H1 (cell line): ENCODE data around the gene ZNF200. TPM values are rescaled to one million over a fixed set of nuclear protein-coding genes. Genes with fewer than 3 reads are reported as not detected.
A peak's percentile ranks its signal among the peaks of the same experiment; 100 is the strongest.

Experiments used
- CTCF ChIA-PET: fragments of 300-600 bp; sonication (Branson Sonifier 250); formaldehyde crosslinking; loops from one replicate; lab custom pipeline; 2021; ENCODE audit not compliant: partially characterized antibody; lab: Charles Lee
- POLR2A ChIA-PET: fragments of 300-600 bp; sonication (Branson Sonifier 250); formaldehyde crosslinking; loops from one replicate; lab custom pipeline; 2021; ENCODE audit warnings: inconsistent platforms; ENCODE audit not compliant: partially characterized antibody; lab: Charles Lee
- DNase-seq, 2 experiments: peaks; one replicate each; pipeline versions ENCODE4 v3.0.0 to v3.0.0-alpha.2; 2010 to 2022; ENCODE audit warnings: low spot score in 2 of 2, low read depth in 1 of 2, mixed read lengths in 1 of 2
- FAIRE-seq: peaks from 2 replicates; lab custom pipeline; 2011; peaks lifted over from hg19 to GRCh38; lab: Jason Lieb, UNC
- H2AFZ ChIP-seq: 2 replicates; pipeline ENCODE4 v1.8.1; 2012; ENCODE audit warnings: low read length, inconsistent platforms
- H2AK5ac ChIP-seq: 2 replicates; pipeline ENCODE4 v1.6.1; 2013; ENCODE audit warnings: low read depth, low read length
- H2BK120ac ChIP-seq: replicated peaks from 2 replicates; pipeline ENCODE3; 2013; ENCODE audit warnings: low read depth, low read length, inconsistent platforms
- H2BK12ac ChIP-seq: 2 replicates; pipeline ENCODE4 v1.6.1; 2013; ENCODE audit warnings: low read depth, low read length
- H2BK15ac ChIP-seq: 2 replicates; pipeline ENCODE4 v1.6.1; 2013; ENCODE audit warnings: low read length
- H2BK20ac ChIP-seq: 2 replicates; pipeline ENCODE4 v1.6.1; 2013; ENCODE audit warnings: low read length
- H2BK5ac ChIP-seq: 2 replicates; pipeline ENCODE4 v1.6.1; 2013; ENCODE audit warnings: low read depth, low read length
- H3K14ac ChIP-seq: 2 replicates; pipeline ENCODE4 v1.6.1; 2013; ENCODE audit warnings: inconsistent platforms; ENCODE audit not compliant: insufficient read length
- H3K18ac ChIP-seq: 2 replicates; pipeline ENCODE4 v1.6.1; 2013; ENCODE audit warnings: low read length; ENCODE audit errors: extremely low read depth
- H3K23ac ChIP-seq: 2 replicates; pipeline ENCODE4 v1.6.1; 2013; ENCODE audit warnings: inconsistent platforms; ENCODE audit not compliant: insufficient read length
- H3K23me2 ChIP-seq: 2 replicates; pipeline ENCODE4 v1.6.1; 2013; ENCODE audit warnings: low read depth, low read length
- H3K27ac ChIP-seq: 2 replicates; pipeline ENCODE4 v1.6.1; 2011; ENCODE audit warnings: low read depth, low read length, inconsistent platforms
- H3K27me3 ChIP-seq, 4 experiments: replicated peaks in 1 of 4; 1 replicate in 1 of 4; 2 replicates in 3 of 4; pipeline versions ENCODE4 v1.6.1 to v1.8.1; 2011 to 2013; ENCODE audit warnings: low read length in 3 of 4, mild to moderate bottlenecking in 3 of 4, inconsistent platforms in 2 of 4, mixed read lengths in 2 of 4, moderate library complexity in 1 of 4; ENCODE audit not compliant: control insufficient read depth in 3 of 4, insufficient read depth in 3 of 4; ENCODE audit errors: extremely low read depth in 1 of 4
- H3K36me3 ChIP-seq, 4 experiments: 2 replicates each; pipeline versions ENCODE4 v1.6.1 to v1.8.1; 2011 to 2013; ENCODE audit warnings: mild to moderate bottlenecking in 4 of 4, low read length in 3 of 4, moderate library complexity in 2 of 4, control low read depth in 1 of 4, inconsistent platforms in 1 of 4; ENCODE audit not compliant: insufficient read depth in 4 of 4, control insufficient read depth in 2 of 4
- H3K4ac ChIP-seq: replicated peaks from 2 replicates; pipeline ENCODE3; 2013; ENCODE audit warnings: low read length, low read depth, mixed read lengths, inconsistent platforms; ENCODE audit not compliant: insufficient read length
- H3K4me1 ChIP-seq, 4 experiments: replicated peaks in 1 of 4; 1 replicate in 1 of 4; 2 replicates in 3 of 4; pipeline versions ENCODE4 v1.6.1 to v1.8.1; 2011 to 2013; ENCODE audit warnings: low read length in 3 of 4, inconsistent platforms in 2 of 4, mixed read lengths in 1 of 4; ENCODE audit not compliant: insufficient read depth in 4 of 4, control insufficient read depth in 3 of 4
- H3K4me2 ChIP-seq, 2 experiments: 2 replicates each; pipeline versions ENCODE4 v1.6.1 to v1.8.1; 2011 to 2013; ENCODE audit warnings: low read depth in 2 of 2, low read length in 2 of 2, control low read depth in 1 of 2, inconsistent platforms in 1 of 2, mild to moderate bottlenecking in 1 of 2; ENCODE audit not compliant: insufficient read depth in 1 of 2
- H3K4me3 ChIP-seq, 4 experiments: fragments of 200-600, 300-600 bp in 1 of 4; sonication (generic), shearing (Covaris generic), sonication (Bioruptor Twin) in 1 of 4; 2 replicates each; pipeline versions ENCODE4 v1.5.1 to v1.8.1; 2011 to 2016; ENCODE audit warnings: low read length in 4 of 4, low read depth in 3 of 4, control low read depth in 2 of 4, inconsistent platforms in 2 of 4, mild to moderate bottlenecking in 2 of 4, mixed read lengths in 1 of 4, moderate library complexity in 1 of 4; ENCODE audit not compliant: insufficient read depth in 2 of 4; ENCODE audit errors: extremely low read depth in 1 of 4
- H3K56ac ChIP-seq: replicated peaks from 2 replicates; pipeline ENCODE3; 2013; ENCODE audit warnings: low read depth, mild to moderate bottlenecking, mixed read lengths, low read length, inconsistent platforms; ENCODE audit not compliant: insufficient read length
- H3K79me1 ChIP-seq: 2 replicates; pipeline ENCODE4 v1.6.1; 2013; ENCODE audit warnings: low read depth, low read length, control low read depth
- H3K79me2 ChIP-seq, 2 experiments: 2 replicates each; pipeline versions ENCODE4 v1.6.1 to v1.8.1; 2012 to 2013; ENCODE audit warnings: low read length in 2 of 2, mild to moderate bottlenecking in 2 of 2, inconsistent platforms in 1 of 2; ENCODE audit not compliant: insufficient read depth in 2 of 2, control insufficient read depth in 1 of 2
- H3K9ac ChIP-seq, 4 experiments: replicated peaks in 1 of 4; 1 replicate in 1 of 4; 2 replicates in 3 of 4; pipeline versions ENCODE4 v1.6.1 to v1.8.1; 2011 to 2013; ENCODE audit warnings: low read depth in 3 of 4, low read length in 3 of 4, control low read depth in 2 of 4, mild to moderate bottlenecking in 2 of 4, moderate library complexity in 2 of 4, inconsistent platforms in 1 of 4; ENCODE audit errors: extremely low read depth in 1 of 4
- H3K9me3 ChIP-seq, 2 experiments: 2 replicates each; pipeline versions ENCODE4 v1.6.1 to v1.8.1; 2012 to 2013; ENCODE audit warnings: mild to moderate bottlenecking in 2 of 2, moderate library complexity in 2 of 2, control low read depth in 1 of 2, inconsistent platforms in 1 of 2, low read depth in 1 of 2, low read length in 1 of 2, mixed read lengths in 1 of 2; ENCODE audit not compliant: insufficient read depth in 2 of 2
- H4K20me1 ChIP-seq, 2 experiments: replicated peaks in 1 of 2; 2 replicates each; pipeline versions ENCODE3 to v1.8.1; 2011 to 2013; ENCODE audit warnings: inconsistent platforms in 2 of 2, low read length in 2 of 2, mild to moderate bottlenecking in 1 of 2; ENCODE audit not compliant: insufficient read depth in 2 of 2, control insufficient read depth in 1 of 2
- H4K5ac ChIP-seq: 2 replicates; pipeline ENCODE4 v1.6.1; 2013; ENCODE audit warnings: low read length, low read depth, mixed read lengths, inconsistent platforms; ENCODE audit not compliant: insufficient read length
- H4K8ac ChIP-seq: 2 replicates; pipeline ENCODE4 v1.8.0; 2013; ENCODE audit warnings: mild to moderate bottlenecking, moderate library complexity, low read length, inconsistent platforms; ENCODE audit not compliant: insufficient read depth; ENCODE audit errors: extremely low read depth
- H4K91ac ChIP-seq: replicated peaks from 2 replicates; pipeline ENCODE3; 2013; ENCODE audit warnings: low read length, mixed read lengths, inconsistent platforms; ENCODE audit not compliant: insufficient read length
- BACH1 ChIP-seq: IDR thresholded peaks from 2 replicates; pipeline ENCODE4 v1.6.1; 2012; ENCODE audit warnings: low read length, improper control_type of control experiment
- CHD2 ChIP-seq: IDR thresholded peaks from 2 replicates; pipeline ENCODE4 v1.6.1; 2012; ENCODE audit warnings: low read length, improper control_type of control experiment
- EZH2 ChIP-seq: fragments of 200-600 bp; sonication (generic); IDR thresholded peaks from 2 replicates; pipeline ENCODE4 v1.7.1; 2012; ENCODE audit warnings: low read depth, mild to moderate bottlenecking, moderate library complexity, low read length, inconsistent platforms; ENCODE audit not compliant: severe bottlenecking
- FOSL1 ChIP-seq: IDR thresholded peaks from 2 replicates; pipeline ENCODE4 v1.6.1; 2011; ENCODE audit warnings: mild to moderate bottlenecking, low read depth, low read length, moderate library complexity; ENCODE audit not compliant: insufficient read depth
- GTF2F1 ChIP-seq: IDR thresholded peaks from 2 replicates; pipeline ENCODE4 v1.6.1; 2012; ENCODE audit warnings: low read depth, low read length, improper control_type of control experiment, borderline replicate concordance
- HDAC2 ChIP-seq, 2 experiments: fragments of 300-600 bp in 1 of 2; sonication (generic) in 1 of 2; IDR thresholded peaks; 2 replicates each; pipeline ENCODE4 v1.6.1; 2011 to 2012; ENCODE audit warnings: low read depth in 2 of 2, low read length in 2 of 2, mild to moderate bottlenecking in 2 of 2, moderate library complexity in 2 of 2, borderline replicate concordance in 1 of 2, inconsistent platforms in 1 of 2
- RBBP5 ChIP-seq: IDR thresholded peaks from 2 replicates; pipeline ENCODE4 v1.7.1; 2012; ENCODE audit warnings: low read depth, mild to moderate bottlenecking, inconsistent platforms, low read length, moderate library complexity, borderline replicate concordance
- SUZ12 ChIP-seq: fragments of 200-600 bp; sonication (generic); IDR thresholded peaks from 2 replicates; pipeline ENCODE4 v1.6.1; 2012; ENCODE audit warnings: mild to moderate bottlenecking, inconsistent platforms, low read length, moderate library complexity, mixed read lengths
- ZNF274 ChIP-seq: IDR thresholded peaks from 2 replicates; pipeline ENCODE4 v1.7.0; 2012; ENCODE audit warnings: low read length, borderline replicate concordance; ENCODE audit errors: extremely low read depth
- WGBS, 2 experiments: shearing (Covaris generic) in 1 of 2; methylation state at CpG; one replicate each; pipeline versions ENCODE4 v1.1.6 to v1.1.7; 2013 to 2015; ENCODE audit warnings: low lambda C conversion rate in 2 of 2, mixed read lengths in 2 of 2, inconsistent platforms in 1 of 2, low coverage in 1 of 2, missing lambda C conversion rate in 1 of 2; ENCODE audit not compliant: insufficient replicate concordance in 2 of 2, insufficient coverage in 1 of 2, insufficient read length in 1 of 2; ENCODE audit errors: extremely low coverage in 1 of 2, missing lambda C conversion rate in 1 of 2; 5-methylcytosine and 5-hydroxymethylcytosine counted together
- polyA plus RNA-seq, 7 experiments: library from polyadenylated mRNA; depleted of rRNA in 3 of 7; stranded (reverse) in 5 of 7; unstranded in 2 of 7; fragments of >200 nt in 5 of 7; fragments of 200-250 nt in 2 of 7; gene quantifications; 1 replicate in 5 of 7; 2 replicates in 1 of 7; 4 replicates in 1 of 7; pipeline versions ENCODE4 v1.2.1 to v1.2.3, GENCODE V29; 2011 to 2013; ENCODE audit warnings: missing spikeins in 2 of 7, mixed read lengths in 2 of 7
- total RNA-seq: library from RNA; stranded (reverse); fragmentation: NEBNext Ultra II Directional; extraction: Animal tissue kit (Norgen Biotek cat#: 25700); gene quantifications from 2 replicates; pipeline ENCODE4 v1.2.1, GENCODE V29; 2021

The ZNF200 gene
- total and polyA plus RNA-seq, 2 of the 8 experiments (the other 6 are each of a cell fraction or from before 2014, with no cell fraction given): 2.7 to 9.9 TPM

DNA sequence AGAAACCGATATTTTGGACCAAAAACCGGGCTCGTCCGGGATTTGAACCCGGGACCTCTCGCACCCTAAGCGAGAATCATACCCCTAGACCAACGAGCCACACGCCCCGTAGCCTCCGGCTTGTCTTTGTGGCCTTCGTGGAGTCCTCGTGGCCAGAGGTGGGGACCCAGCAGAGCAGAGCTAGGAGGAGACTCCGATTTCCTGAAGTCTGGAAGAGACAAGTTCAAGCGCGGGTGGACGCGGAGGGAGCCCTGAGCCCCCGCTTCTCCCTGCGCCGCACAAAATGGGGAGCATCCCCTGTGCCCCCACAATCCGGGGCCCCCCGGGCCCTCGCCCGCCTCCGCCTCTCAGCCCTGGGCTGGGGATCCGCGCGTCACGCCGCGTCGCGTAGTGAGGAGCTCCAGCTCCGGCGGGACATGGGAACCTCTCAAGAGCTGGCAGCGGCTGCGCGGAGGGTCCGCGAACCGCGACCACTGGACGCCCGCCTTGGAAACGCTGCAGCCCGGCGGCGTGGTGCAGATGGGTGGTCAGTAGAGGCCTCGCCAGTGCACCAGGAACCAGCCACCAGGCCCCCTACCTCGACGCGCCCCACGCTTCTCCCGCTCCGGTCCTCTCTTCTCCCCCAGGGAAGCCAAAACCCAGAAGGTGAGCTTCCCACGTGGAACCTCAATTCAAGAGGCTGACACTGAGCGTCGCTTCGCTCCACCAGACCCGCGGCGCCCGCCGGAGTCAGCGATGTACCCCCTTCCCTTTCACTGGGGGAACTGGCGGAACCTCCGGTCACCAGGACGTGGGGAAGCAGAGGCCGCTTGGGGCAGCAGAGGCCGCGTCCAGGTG lies 52.1 kb downstream of the ZNF200 start:
- Histone ChIP-seq H3K27ac (no peak overlapping the region), H3K14ac (no peak overlapping the region), H3K4ac (no peak overlapping the region), H2BK15ac (no peak overlapping the region), H2BK120ac (no peak overlapping the region), H4K20me1 (no peaks in the 10 kb centered on the region), H3K18ac (0 out of 2 replicates have a peak overlapping the region, but pooled peaks have one; percentile 36), H3K23me2 (peaks cover 13% of the 10 kb centered on the region; the same call in 1 of the 2 replicates), H4K8ac (no peak overlapping the region; the same call in 1 of the 2 replicates), H3K36me3 (no peaks in the 10 kb centered on the region), H3K9ac (peak overlapping the region in 1 of 4 experiments; percentile 8; a peak in 1 of 7 replicates), H3K4me2 (peak overlapping the region; percentile 68 to 87), H3K4me1 (no peaks in the 10 kb centered on the region; a peak in 2 of 7 replicates), H3K56ac (no peak overlapping the region), H2AK5ac (no peak overlapping the region), H2AFZ (peak overlapping the region; percentile 76; the same call in 1 of the 2 replicates), H2BK5ac (no peak overlapping the region), H3K23ac (no peak overlapping the region), H2BK20ac (no peak overlapping the region), H4K5ac (no peak overlapping the region), H3K27me3 (peaks cover 0 to 38% (median 25%) of the 10 kb centered on the region in 4 experiments; a peak in 6 of 7 replicates), H3K79me1 (no peaks in the 10 kb centered on the region), H3K79me2 (no peaks in the 10 kb centered on the region), H3K9me3 (no peaks in the 10 kb centered on the region), H4K91ac (no peak overlapping the region), H2BK12ac (no peak overlapping the region), H3K4me3 (peak overlapping the region; percentile 48 to 85 (median 82))
- ChIA-PET POLR2A (interaction anchor here (1.0 to 4.5 kb wide), 6 partner anchors 9 to 275 kb away, joined by 3 to 28 read pairs (median 4); no protein-coding TSS in a partner anchor), CTCF (interaction anchor here (0.7 to 4.8 kb wide), 12 partner anchors 9 to 124 kb away, joined by 3 to 35 read pairs (median 4); partner anchors contain the start of gene ZNF213)
- DNase-seq: peak in 1 of 2 experiments; percentile 99
- FAIRE-seq: no peak
- WGBS, 2 experiments: 2% methylated on average over 50 of the region's 72 CpGs; no CpG with 5 or more reads in 1 of the 2 experiments
- TF ChIP-seq GTF2F1: no peak
- no peak; a peak in 1 of 4 replicates for TF ChIP-seq HDAC2 (IDR thresholded peaks at IDR 0.05; ENCODE audit: borderline replicate concordance in 1 of 2, low read depth in 2 of 2, low read length in 2 of 2)
- TF ChIP-seq SUZ12: peak; percentile 49; the same call in 1 of the 2 replicates
- TF ChIP-seq FOSL1: no peak
- TF ChIP-seq EZH2: no peak
- peak; percentile 91 for TF ChIP-seq RBBP5
- no peak for TF ChIP-seq ZNF274
- no peak for TF ChIP-seq BACH1
- TF ChIP-seq CHD2: no peak
